Chondrocyte (in vitro differentiated cells): Measurements from ENCODE around the gene FNDC10. TPM values are rescaled to one million over a fixed set of nuclear protein-coding genes. Genes with fewer than 3 reads are reported as not detected.

ENCODE experiments used
- DNase-seq: peaks from one replicate; pipeline ENCODE4 v3.0.0; 2021; ENCODE audit warnings: mixed read lengths, low spot score
- H3K27ac Mint-ChIP-seq: one replicate; pipeline ENCODE4 v1.8.0; 2021; ENCODE audit warnings: mild to moderate bottlenecking, moderate library complexity, mixed read lengths; ENCODE audit not compliant: unreplicated experiment
- H3K27me3 Mint-ChIP-seq: 2 replicates; pipeline ENCODE4 v1.8.0; 2021; ENCODE audit warnings: low read depth, mixed read lengths
- H3K36me3 Mint-ChIP-seq: 2 replicates; pipeline ENCODE4 v1.8.0; 2021; ENCODE audit warnings: low read depth, mixed read lengths
- H3K4me1 Mint-ChIP-seq: 2 replicates; pipeline ENCODE4 v1.8.0; 2021; ENCODE audit warnings: low read depth, mild to moderate bottlenecking, mixed read lengths
- H3K4me3 Mint-ChIP-seq: one replicate; pipeline ENCODE4 v1.8.0; 2021; ENCODE audit warnings: mild to moderate bottlenecking, moderate library complexity, mixed read lengths; ENCODE audit not compliant: unreplicated experiment
- H3K9me3 Mint-ChIP-seq: 2 replicates; pipeline ENCODE4 v1.8.0; 2021; ENCODE audit warnings: low read depth, mixed read lengths
- CTCF ChIP-seq: fragments of 200-600 bp; sonication (generic); IDR thresholded peaks from 2 replicates; pipeline ENCODE4 v1.5.0; 2021; ENCODE audit warnings: antibody characterized with exemption, mild to moderate bottlenecking, moderate library complexity
- total RNA-seq: library from RNA; stranded (reverse); gene quantifications from 3 replicates; pipeline ENCODE4 v1.2.1, GENCODE V29; 2021

The FNDC10 gene
- total RNA-seq, 1 donor from 2014 or later: 24.8 TPM

GRCh38 chr1:1628754-1629429 lies 29.0 kb upstream of the FNDC10 start:
- no peaks in the 10 kb centered on the region for H3K27me3 Mint-ChIP-seq

GRCh38 chr1:1627829-1628753 lies 28.2 kb upstream of the FNDC10 start:
- H3K4me3 Mint-ChIP-seq: no peak overlapping the region
- DNase-seq: peak; percentile 92
- no peaks in the 10 kb centered on the region for H3K36me3 Mint-ChIP-seq
- no peaks in the 10 kb centered on the region for H3K9me3 Mint-ChIP-seq
- no peak overlapping the region for H3K27ac Mint-ChIP-seq
- TF ChIP-seq CTCF: no peak
- no peaks in the 10 kb centered on the region for H3K4me1 Mint-ChIP-seq
- no peaks in the 10 kb centered on the region for H3K27me3 Mint-ChIP-seq

More at GRCh38 chr1:1628754-1629429, 29.0 kb upstream of the FNDC10 start:
- Mint-ChIP-seq H3K36me3 (no peaks in the 10 kb centered on the region), H3K4me1 (no peaks in the 10 kb centered on the region), H3K4me3 (no peak overlapping the region), H3K27ac (no peak overlapping the region), H3K9me3 (no peaks in the 10 kb centered on the region)
- TF ChIP-seq CTCF: no peak
- no peak for DNase-seq

- H3K9me3 Mint-ChIP-seq: no peaks in the 10 kb centered on the region
- no peaks in the 10 kb centered on the region for H3K36me3 Mint-ChIP-seq
- no peak for DNase-seq
- no peaks in the 10 kb centered on the region for H3K4me1 Mint-ChIP-seq
- no peak overlapping the region for H3K4me3 Mint-ChIP-seq
- no peak for TF ChIP-seq CTCF
- H3K27me3 Mint-ChIP-seq: no peaks in the 10 kb centered on the region
- no peak overlapping the region for H3K27ac Mint-ChIP-seq
These were observed 27.4 kb upstream of the FNDC10 start for GRCh38 chr1:1627261-1627828.

- Mint-ChIP-seq H3K27me3 (no peaks in the 10 kb centered on the region), H3K4me3 (no peak overlapping the region), H3K27ac (no peak overlapping the region), H3K36me3 (no peaks in the 10 kb centered on the region), H3K9me3 (no peaks in the 10 kb centered on the region), H3K4me1 (peaks cover 2% of the 10 kb centered on the region)
- peak; percentile 91 for DNase-seq
- no peak for TF ChIP-seq CTCF
These were observed 26.5 kb upstream of the FNDC10 start for GRCh38 chr1:1626207-1627141.
